Measurements from ENCODE around the gene SIX6. TPM values are rescaled to one million over a fixed set of nuclear protein-coding genes. Genes with fewer than 3 reads are reported as not detected.

Gene SIX6
- total and polyA plus RNA-seq, 2 donors (not counting 1 experiment from before 2014, with no cell fraction given), result not detected

DNA sequence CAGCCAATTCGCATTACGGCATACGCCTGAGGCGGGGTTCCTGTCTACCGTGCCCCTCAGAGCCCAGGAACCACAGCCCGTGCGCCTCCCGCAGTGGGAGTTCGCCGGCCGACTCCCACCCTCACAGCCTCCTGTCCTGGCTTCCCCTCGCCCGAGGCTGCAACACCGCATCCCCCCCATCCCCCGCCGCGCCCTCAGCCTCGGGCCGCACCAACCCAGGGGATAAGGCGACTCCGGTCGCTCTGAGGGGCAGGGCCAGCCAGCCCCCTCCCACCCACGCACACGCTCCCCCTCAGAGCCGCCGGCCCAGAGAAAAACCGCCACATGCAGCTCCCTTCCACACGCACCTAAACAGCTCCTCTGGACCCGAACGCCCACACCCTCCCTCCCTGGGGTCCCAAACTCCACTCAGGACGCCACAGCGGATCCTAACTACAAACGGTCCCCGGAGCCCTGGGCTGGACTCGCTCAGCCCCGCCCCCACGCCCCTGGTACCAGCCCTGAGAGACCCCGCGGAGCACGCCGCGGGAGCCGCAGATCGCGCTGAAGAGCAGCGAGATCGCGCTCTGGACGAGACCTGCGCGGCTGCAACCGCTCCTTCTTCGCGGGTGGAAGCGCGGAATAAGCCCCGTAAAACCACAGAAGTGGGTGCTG is 23.2 kb upstream of the SIX6 start, which contains the start of gene C14orf39:
TSS of gene C14orf39 (minus strand) at position 466 of the 654 bp plus-strand sequence. CDS start 985 bp downstream, outside the sequence.
- H3K27ac Mint-ChIP-seq, result no peak within 1 kb of the TSS
- POLR2A ChIA-PET, result no interaction called here
- TF ChIP-seq, protein P1, sequence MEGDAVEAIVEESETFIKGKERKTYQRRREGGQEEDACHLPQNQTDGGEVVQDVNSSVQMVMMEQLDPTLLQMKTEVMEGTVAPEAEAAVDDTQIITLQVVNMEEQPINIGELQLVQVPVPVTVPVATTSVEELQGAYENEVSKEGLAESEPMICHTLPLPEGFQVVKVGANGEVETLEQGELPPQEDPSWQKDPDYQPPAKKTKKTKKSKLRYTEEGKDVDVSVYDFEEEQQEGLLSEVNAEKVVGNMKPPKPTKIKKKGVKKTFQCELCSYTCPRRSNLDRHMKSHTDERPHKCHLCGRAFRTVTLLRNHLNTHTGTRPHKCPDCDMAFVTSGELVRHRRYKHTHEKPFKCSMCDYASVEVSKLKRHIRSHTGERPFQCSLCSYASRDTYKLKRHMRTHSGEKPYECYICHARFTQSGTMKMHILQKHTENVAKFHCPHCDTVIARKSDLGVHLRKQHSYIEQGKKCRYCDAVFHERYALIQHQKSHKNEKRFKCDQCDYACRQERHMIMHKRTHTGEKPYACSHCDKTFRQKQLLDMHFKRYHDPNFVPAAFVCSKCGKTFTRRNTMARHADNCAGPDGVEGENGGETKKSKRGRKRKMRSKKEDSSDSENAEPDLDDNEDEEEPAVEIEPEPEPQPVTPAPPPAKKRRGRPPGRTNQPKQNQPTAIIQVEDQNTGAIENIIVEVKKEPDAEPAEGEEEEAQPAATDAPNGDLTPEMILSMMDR (IDR thresholded peaks at IDR 0.05), result no peak
- no peak for TF ChIP-seq EZH2 (IDR thresholded peaks at IDR 0.05; ENCODE audit: borderline replicate concordance, insufficient read depth, low read depth, low read length, poor library complexity, severe bottlenecking)
- intact Hi-C loops (cut with micrococcal nuclease), result no loop called here
- peaks cover 12 to 15% of the 10 kb centered on the region in 2 donors for H3K4me1 ChIP-seq (ENCODE audit: control insufficient read depth in 2 of 2, insufficient read depth in 2 of 2, low read length in 2 of 2)
- 7% methylated on average over 55 of the region's 57 CpGs for WGBS (ENCODE audit: insufficient coverage)
- peak within 1 kb of the TSS in 2 of 5 experiments; percentile 4 to 15 for H3K4me3 ChIP-seq (ENCODE audit: control extremely low read depth in 1 of 5, extremely low read depth in 1 of 5, insufficient read depth in 1 of 5, low read depth in 2 of 5, low read length in 4 of 5)
- peaks cover 0 to 12% (median 2%) of the 10 kb centered on the region in 3 donors for H3K9me3 ChIP-seq (ENCODE audit: control extremely low read depth in 1 of 3, control insufficient read depth in 2 of 3, insufficient read depth in 1 of 3, low read length in 2 of 3)
- peak within 1 kb of the TSS; percentile 47 for H2AFZ ChIP-seq (ENCODE audit: insufficient read depth, low read depth, low read length, poor library complexity, severe bottlenecking)
- H3K36me3 ChIP-seq (replicated peaks in 1 of 2; ENCODE audit: control extremely low read depth in 1 of 2, control insufficient read depth in 1 of 2, extremely low read depth in 1 of 2, insufficient read depth in 2 of 2, low read length in 1 of 2), result no peaks in the 10 kb centered on the region
- H3K4me2 ChIP-seq (replicated peaks; ENCODE audit: low read depth, low read length, poor library complexity, severe bottlenecking), result peak within 1 kb of the TSS; percentile 59
- H3K9me3 Mint-ChIP-seq (ENCODE audit: insufficient read depth), result peaks cover 1% of the 10 kb centered on the region
- H3K4me1 Mint-ChIP-seq, result peaks cover 5% of the 10 kb centered on the region
- H3K27me3 Mint-ChIP-seq, result peaks cover 22% of the 10 kb centered on the region
- H3K4me3 Mint-ChIP-seq, result peak within 1 kb of the TSS; percentile 21
- peak; percentile 21 for ATAC-seq (ENCODE audit: low read depth)
- peaks cover 0 to 41% (median 18%) of the 10 kb centered on the region in 4 experiments for H3K27me3 ChIP-seq (replicated peaks in 1 of 4; ENCODE audit: control extremely low read depth in 1 of 4, control insufficient read depth in 3 of 4, insufficient read depth in 4 of 4, low read length in 3 of 4)
- H4K20me1 ChIP-seq (ENCODE audit: control insufficient read depth, insufficient read depth, low read length, poor library complexity, severe bottlenecking), result no peaks in the 10 kb centered on the region
- H3K27ac ChIP-seq (ENCODE audit: low read length in 2 of 2), result no peak within 1 kb of the TSS
- CTCF ChIA-PET, result no interaction called here
- peak; percentile 33 for DNase-seq
- H3K79me2 ChIP-seq (ENCODE audit: control insufficient read depth, insufficient read depth, low read length), result no peaks in the 10 kb centered on the region
- peak within 1 kb of the TSS; percentile 34 for H3K9ac ChIP-seq (ENCODE audit: low read length)

DNA sequence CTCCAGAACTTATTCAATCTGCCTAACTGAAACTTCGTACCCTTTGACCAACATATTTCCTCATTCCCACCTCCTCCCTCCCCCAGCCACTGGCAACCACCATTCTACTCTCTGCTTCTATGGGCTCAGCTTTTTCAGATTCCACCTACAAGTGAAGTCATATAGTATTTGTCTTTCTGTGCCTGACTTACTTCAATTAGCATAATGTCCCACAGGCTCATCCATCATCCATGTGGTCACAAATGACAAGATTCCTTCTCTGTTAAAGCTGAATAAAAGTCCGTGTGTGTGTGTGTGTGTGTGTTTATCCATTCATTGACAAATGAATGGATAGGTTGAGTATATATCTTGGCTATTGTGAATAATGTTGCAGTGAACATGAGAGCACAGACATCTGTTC is 21.7 kb upstream of the SIX6 start:
- H4K20me1 ChIP-seq (ENCODE audit: control insufficient read depth, insufficient read depth, low read length, poor library complexity, severe bottlenecking), result no peaks in the 10 kb centered on the region
- POLR2A ChIA-PET, result no interaction called here
- no peak overlapping the region for H3K9ac ChIP-seq (ENCODE audit: low read length)
- H3K27me3 ChIP-seq (replicated peaks in 1 of 4; ENCODE audit: control extremely low read depth in 1 of 4, control insufficient read depth in 3 of 4, insufficient read depth in 4 of 4, low read length in 3 of 4), result peaks cover 0 to 41% (median 18%) of the 10 kb centered on the region in 4 experiments
- WGBS (ENCODE audit: insufficient coverage), result 10% methylated on average over 2 of the region's 2 CpGs
- Mint-ChIP-seq H3K4me3 (no peak overlapping the region), H3K27ac (no peak overlapping the region), H3K27me3 (peaks cover 26% of the 10 kb centered on the region), H3K4me1 (peaks cover 5% of the 10 kb centered on the region), H3K9me3 (ENCODE audit: insufficient read depth) (no peaks in the 10 kb centered on the region)
- no peak overlapping the region for H3K4me3 ChIP-seq (ENCODE audit: control extremely low read depth in 1 of 5, extremely low read depth in 1 of 5, insufficient read depth in 1 of 5, low read depth in 2 of 5, low read length in 4 of 5)
- TF ChIP-seq EZH2 (IDR thresholded peaks at IDR 0.05; ENCODE audit: borderline replicate concordance, insufficient read depth, low read depth, low read length, poor library complexity, severe bottlenecking), result no peak
- TF ChIP-seq, protein P1 (IDR thresholded peaks at IDR 0.05), result no peak
- intact Hi-C loops (cut with micrococcal nuclease), result no loop called here
- no peaks in the 10 kb centered on the region for H3K36me3 ChIP-seq (replicated peaks in 1 of 2; ENCODE audit: control extremely low read depth in 1 of 2, control insufficient read depth in 1 of 2, extremely low read depth in 1 of 2, insufficient read depth in 2 of 2, low read length in 1 of 2)
- no peak overlapping the region for H3K27ac ChIP-seq (ENCODE audit: low read length in 2 of 2)
- CTCF ChIA-PET, result no interaction called here
- H3K9me3 ChIP-seq (ENCODE audit: control extremely low read depth in 1 of 3, control insufficient read depth in 2 of 3, insufficient read depth in 1 of 3, low read length in 2 of 3), result peaks cover 0 to 12% (median 2%) of the 10 kb centered on the region in 3 donors
- H3K79me2 ChIP-seq (ENCODE audit: control insufficient read depth, insufficient read depth, low read length), result no peaks in the 10 kb centered on the region
- H3K4me2 ChIP-seq (replicated peaks; ENCODE audit: low read depth, low read length, poor library complexity, severe bottlenecking), result no peak overlapping the region
- H3K4me1 ChIP-seq (ENCODE audit: control insufficient read depth in 2 of 2, insufficient read depth in 2 of 2, low read length in 2 of 2), result peaks cover 12 to 15% of the 10 kb centered on the region in 2 donors
- ATAC-seq (ENCODE audit: low read depth), result no peak
- H2AFZ ChIP-seq (ENCODE audit: insufficient read depth, low read depth, low read length, poor library complexity, severe bottlenecking), result no peak overlapping the region
- DNase-seq, result no peak

All from B cell (primary cell).